Prostate gland (tissue), 2 donors: ENCODE data around the gene DCT. TPM values are rescaled to one million over a fixed set of nuclear protein-coding genes. Genes with fewer than 3 reads are reported as not detected.
"Not testable (repeated sequence)": the region's sequence is repeated elsewhere in the genome, so short reads cannot be mapped to it uniquely, and the experiment has no call there.

Source experiments
- DNase-seq: peaks from one replicate; pipeline ENCODE4 v3.0.0-alpha.2; 2019; ENCODE audit warnings: low spot score
- H3K27ac ChIP-seq, 2 donors: fragments of 200-600 bp; sonication (generic); 2 replicates each; pipeline ENCODE4 v1.5.1; 2017 to 2019
- H3K27me3 ChIP-seq: fragments of 200-600 bp; sonication (generic); replicated peaks from 2 replicates; pipeline ENCODE4 v1.5.1; 2019; ENCODE audit not compliant: insufficient read depth
- H3K36me3 ChIP-seq, 2 donors: fragments of 200-600 bp; sonication (generic); 1 replicate in 1 of 2; 2 replicates in 1 of 2; pipeline versions ENCODE4 v1.5.1 to v1.8.1; 2017 to 2019
- H3K4me1 ChIP-seq: fragments of 200-600 bp; sonication (generic); replicated peaks from 2 replicates; pipeline ENCODE4 v1.5.1; 2019
- H3K4me3 ChIP-seq, 2 donors: fragments of 200-600 bp; sonication (generic); 2 replicates each; pipeline ENCODE4 v1.5.1; 2017 to 2019
- H3K9me3 ChIP-seq: fragments of 200-600 bp; sonication (generic); 2 replicates; pipeline ENCODE4 v1.5.1; 2017
- CTCF ChIP-seq, 4 experiments: fragments of 200-600 bp in 2 of 4; fragments of 450-650 bp in 2 of 4; sonication (generic) in 2 of 4; IDR thresholded peaks; 1 replicate in 3 of 4; 2 replicates in 1 of 4; pipeline ENCODE4 v1.5.1; 2016 to 2019; ENCODE audit warnings: antibody characterized with exemption in 4 of 4, mild to moderate bottlenecking in 2 of 4, moderate library complexity in 2 of 4
- POLR2A ChIP-seq: fragments of 450-650 bp; IDR thresholded peaks from one replicate; pipeline ENCODE4 v1.6.1; 2016; ENCODE audit warnings: antibody characterized with exemption, mild to moderate bottlenecking
- POLR2AphosphoS5 ChIP-seq: sonication (generic); formaldehyde crosslinking; IDR thresholded peaks from one replicate; pipeline ENCODE4 v1.6.1; 2017; ENCODE audit warnings: antibody characterized with exemption
- WGBS: methylation state at CpG from one replicate; pipeline ENCODE4 v1.1.5; 2018; 5-methylcytosine and 5-hydroxymethylcytosine counted together
- intact Hi-C: fragments of 100-400 bp; cut with DNase I; formaldehyde crosslinking; loops from one replicate; pipeline ENCODE4 v1.14.2; 2022
- total RNA-seq, 2 donors: library from RNA; depleted of rRNA; stranded (reverse); fragments of >200 nt; gene quantifications; one replicate each; pipeline ENCODE4 v1.1.0, GENCODE V29; 2016

The DCT gene
- total RNA-seq, 2 donors from 2014 or later: 0.55 to 3.4 TPM

DNA sequence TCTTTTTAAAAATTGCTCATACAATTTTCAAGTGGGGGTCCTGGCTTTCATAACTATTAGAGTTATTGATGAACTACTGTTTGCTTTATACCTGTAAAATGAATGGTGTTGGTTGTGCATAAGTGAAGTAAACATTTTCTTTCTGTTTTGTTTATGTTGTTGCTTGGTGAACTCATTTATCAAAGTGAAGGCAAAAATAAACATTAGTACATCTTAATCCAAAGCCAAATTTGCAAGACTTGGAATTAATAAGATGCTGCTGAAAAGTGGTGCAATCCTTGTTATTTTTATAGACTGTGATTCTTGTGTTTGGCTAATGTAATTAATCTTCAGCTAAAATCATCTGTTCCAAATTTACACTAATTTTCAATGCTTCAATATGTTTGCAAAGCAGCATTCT, 24.4 kb upstream of the DCT start:
- Histone ChIP-seq H3K4me3 (no peak overlapping the region), H3K36me3 (no peaks in the 10 kb centered on the region), H3K9me3 (no peaks in the 10 kb centered on the region), H3K27ac (no peak overlapping the region), H3K4me1 (no peaks in the 10 kb centered on the region), H3K27me3 (no peaks in the 10 kb centered on the region)
- DNase-seq: no peak
- TF ChIP-seq POLR2A (no peak), POLR2AphosphoS5 (no peak), CTCF (IDR thresholded peaks at IDR 0.05) (no peak)
- intact Hi-C loops: no loop called here

DNA sequence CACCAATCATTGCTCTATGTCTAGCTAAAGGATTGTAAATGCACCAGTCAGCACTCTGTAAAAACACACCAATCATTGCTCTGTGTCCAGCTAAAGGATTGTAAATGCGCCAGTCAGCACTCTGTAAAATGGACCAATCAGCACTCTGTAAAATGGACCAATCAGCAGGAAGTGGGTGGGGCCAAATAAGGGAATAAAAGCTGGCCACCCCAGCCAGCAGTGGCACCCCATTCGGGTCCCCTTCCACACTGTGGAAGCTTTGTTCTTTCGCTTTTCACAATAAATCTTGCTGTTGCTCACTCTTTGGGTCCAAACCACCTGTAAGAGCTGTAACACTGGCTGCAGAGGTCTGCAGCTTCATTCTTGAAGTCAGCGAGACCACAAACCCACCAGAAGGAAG, 19.3 kb upstream of the DCT start:
- H3K9me3 ChIP-seq: not testable (repeated sequence)
- WGBS: 93% methylated on average over 4 of the region's 4 CpGs

DNA sequence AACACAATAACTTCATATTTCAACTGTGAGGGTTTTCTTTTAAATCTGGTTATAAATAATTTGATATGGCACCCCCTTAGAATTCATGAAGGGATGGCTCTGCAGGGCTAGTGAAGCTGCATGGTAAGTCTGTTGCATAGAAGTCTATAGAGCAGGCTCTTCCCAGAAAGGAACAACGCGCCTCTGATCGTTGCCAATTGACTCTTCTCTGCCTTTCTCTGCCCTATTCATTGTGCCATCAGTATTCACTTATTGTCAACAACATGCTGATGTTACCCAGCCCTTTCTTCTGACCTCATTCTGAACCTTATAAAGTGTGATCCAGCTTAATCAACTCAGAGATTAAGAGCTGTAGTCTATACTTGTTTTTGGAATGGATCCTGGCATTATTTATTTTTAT, 16.3 kb upstream of the DCT start:
- no peak for DNase-seq
- no peak overlapping the region for H3K4me3 ChIP-seq
- no peak overlapping the region for H3K27ac ChIP-seq
- no peaks in the 10 kb centered on the region for H3K36me3 ChIP-seq
- H3K27me3 ChIP-seq: no peaks in the 10 kb centered on the region
- TF ChIP-seq POLR2A (no peak), CTCF (IDR thresholded peaks at IDR 0.05) (no peak), POLR2AphosphoS5 (no peak)
- WGBS: 85% methylated on average over 3 of the region's 3 CpGs
- H3K4me1 ChIP-seq: no peaks in the 10 kb centered on the region
- no peaks in the 10 kb centered on the region for H3K9me3 ChIP-seq
- intact Hi-C loops: no loop called here

More for the DNA sequence above, 19.3 kb upstream of the DCT start:
- H3K27ac ChIP-seq, H3K36me3 ChIP-seq, DNase-seq, H3K27me3 ChIP-seq, H3K4me1 ChIP-seq, intact Hi-C loops, H3K4me3 ChIP-seq: not testable (repeated sequence)

DNA sequence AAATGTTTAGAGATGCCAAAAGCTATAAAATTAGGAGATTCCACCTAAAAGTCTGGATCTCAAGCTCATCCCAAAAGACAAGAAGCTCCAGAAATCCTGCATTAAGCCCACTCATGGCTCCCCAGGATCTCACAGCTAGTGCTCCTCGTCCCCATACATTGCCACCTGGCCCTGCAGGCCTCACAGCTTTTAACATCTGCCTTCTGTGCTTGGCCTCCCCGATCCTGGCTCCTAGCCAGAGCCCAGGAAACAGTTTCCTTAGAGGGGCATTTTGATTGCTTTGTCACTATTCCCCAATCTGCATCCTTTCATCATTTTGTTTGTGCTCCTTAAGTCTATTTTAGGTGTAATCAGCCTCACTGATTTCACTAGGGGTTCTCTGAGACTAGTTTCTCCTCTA, 14.5 kb upstream of the DCT start:
- H3K27ac ChIP-seq: no peak overlapping the region

GRCh38 chr13:94487043-94487442, 7.6 kb upstream of the DCT start:
- no peaks in the 10 kb centered on the region for H3K36me3 ChIP-seq
- 72% methylated on average over 2 of the region's 2 CpGs for whole genome bisulfite sequencing
- H3K27me3 ChIP-seq: no peaks in the 10 kb centered on the region
- H3K4me1 ChIP-seq: no peaks in the 10 kb centered on the region
- H3K27ac ChIP-seq: no peak overlapping the region
- DNase-seq: no peak
- H3K4me3 ChIP-seq: no peak overlapping the region
- intact Hi-C loops: no loop called here
- no peak for TF ChIP-seq POLR2A
- TF ChIP-seq POLR2AphosphoS5: no peak
- TF ChIP-seq CTCF (IDR thresholded peaks at IDR 0.05): no peak
- no peaks in the 10 kb centered on the region for H3K9me3 ChIP-seq

More for the DNA sequence above, 14.5 kb upstream of the DCT start:
- WGBS: 31% methylated on average over 2 of the region's 2 CpGs
- no peaks in the 10 kb centered on the region for H3K36me3 ChIP-seq
- no peaks in the 10 kb centered on the region for H3K4me1 ChIP-seq
- no peak for DNase-seq
- no peaks in the 10 kb centered on the region for H3K27me3 ChIP-seq
- H3K4me3 ChIP-seq: no peak overlapping the region
- TF ChIP-seq POLR2AphosphoS5 (no peak), POLR2A (no peak), CTCF (IDR thresholded peaks at IDR 0.05) (no peak)
- intact Hi-C loops: no loop called here
- no peaks in the 10 kb centered on the region for H3K9me3 ChIP-seq
